SW480 (cell line): Measurements from ENCODE around the gene MEPCE.

Experiments used
- DNase-seq: peaks from one replicate; pipeline ENCODE4 v3.0.0-alpha.2; 2016; ENCODE audit warnings: low spot score

Gene MEPCE

GRCh38 chr7:100407285-100408180, 22.1 kb upstream of the MEPCE start:
- peak; percentile 85 for DNase-seq

GRCh38 chr7:100411101-100411500, 18.5 kb upstream of the MEPCE start:
- no peak for DNase-seq

- DNase-seq, result no peak
Observed at GRCh38 chr7:100413346-100413745, 16.3 kb upstream of the MEPCE start.

GRCh38 chr7:100413889-100414288, 15.7 kb upstream of the MEPCE start:
- no peak for DNase-seq

- DNase-seq, result no peak
Observed at GRCh38 chr7:100415448-100415847, 14.2 kb upstream of the MEPCE start.

- no peak for DNase-seq
Observed at GRCh38 chr7:100418930-100419659, 10.5 kb upstream of the MEPCE start.

- no peak for DNase-seq
Observed at GRCh38 chr7:100419660-100420226, 9.9 kb upstream of the MEPCE start.

- DNase-seq, result no peak
Observed at GRCh38 chr7:100423315-100423714, 6.3 kb upstream of the MEPCE start.

- no peak for DNase-seq
Observed at GRCh38 chr7:100425347-100425746, 4.3 kb upstream of the MEPCE start.

GRCh38 chr7:100426516-100426915, 3.1 kb upstream of the MEPCE start:
- no peak for DNase-seq

GRCh38 chr7:100427762-100428198, 1.9 kb upstream of the MEPCE start:
- no peak for DNase-seq

GRCh38 chr7:100428199-100428966, 1.2 kb upstream of the MEPCE start, which contains the start of gene ZCWPW1:
Gene ZCWPW1, minus strand, starts transcription at chr7:100428703. Its CDS starts 8,054 bp downstream, at chr7:100420649.
- DNase-seq, result peak; percentile 99

- peak; percentile 100 for DNase-seq
Observed at GRCh38 chr7:100428967-100429636, 529 bp upstream of the MEPCE start.

GRCh38 chr7:100430493-100431285, 1.1 kb downstream of the MEPCE start:
- no peak for DNase-seq

GRCh38 chr7:100431286-100431735, 1.7 kb downstream of the MEPCE start:
- no peak for DNase-seq

GRCh38 chr7:100432053-100432452, 2.4 kb downstream of the MEPCE start:
- DNase-seq, result no peak

- no peak for DNase-seq
Observed at GRCh38 chr7:100432621-100433275, 3.1 kb downstream of the MEPCE start.

GRCh38 chr7:100433276-100433591, 3.6 kb downstream of the MEPCE start:
- DNase-seq, result no peak

- DNase-seq, result no peak
Observed at GRCh38 chr7:100433592-100434296, 4.1 kb downstream of the MEPCE start.
